D721Med (cell line): ENCODE results near the gene FMR1.

Experiments
- DNase-seq: peaks from one replicate; pipeline ENCODE4 v3.0.0; 2011; ENCODE audit warnings: low spot score; ENCODE audit not compliant: insufficient read length
- FAIRE-seq: peaks from 2 replicates; lab custom pipeline; 2011; peaks lifted over from hg19 to GRCh38; lab: Jason Lieb, UNC
- TF ChIP-seq, protein P1 (sequence below): IDR thresholded peaks from 2 replicates; pipeline ENCODE4 v1.5.1; 2012; ENCODE audit warnings: mild to moderate bottlenecking, control low read depth; ENCODE audit not compliant: insufficient read depth; ENCODE audit errors: missing control alignments

The FMR1 gene

DNA sequence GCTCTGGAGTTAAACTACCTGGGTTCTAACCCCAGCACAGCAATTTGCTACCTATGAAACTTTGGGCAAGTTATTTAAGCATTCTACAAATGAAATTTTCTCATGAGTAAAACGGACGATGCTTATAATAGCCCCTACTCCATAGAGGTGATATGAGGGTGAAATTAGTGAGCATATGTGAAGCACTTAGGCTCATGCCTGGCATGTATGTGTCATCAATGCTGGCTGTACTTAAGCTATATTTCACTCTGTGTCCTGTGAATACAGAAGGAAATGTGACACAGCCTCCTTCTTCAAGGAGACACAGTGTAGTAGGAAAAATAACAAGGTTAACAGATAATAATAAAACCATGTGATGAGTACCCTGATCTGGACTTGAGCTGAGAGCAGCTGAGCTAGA lies 49.0 kb downstream of the FMR1 start:
- TF ChIP-seq, protein P1, sequence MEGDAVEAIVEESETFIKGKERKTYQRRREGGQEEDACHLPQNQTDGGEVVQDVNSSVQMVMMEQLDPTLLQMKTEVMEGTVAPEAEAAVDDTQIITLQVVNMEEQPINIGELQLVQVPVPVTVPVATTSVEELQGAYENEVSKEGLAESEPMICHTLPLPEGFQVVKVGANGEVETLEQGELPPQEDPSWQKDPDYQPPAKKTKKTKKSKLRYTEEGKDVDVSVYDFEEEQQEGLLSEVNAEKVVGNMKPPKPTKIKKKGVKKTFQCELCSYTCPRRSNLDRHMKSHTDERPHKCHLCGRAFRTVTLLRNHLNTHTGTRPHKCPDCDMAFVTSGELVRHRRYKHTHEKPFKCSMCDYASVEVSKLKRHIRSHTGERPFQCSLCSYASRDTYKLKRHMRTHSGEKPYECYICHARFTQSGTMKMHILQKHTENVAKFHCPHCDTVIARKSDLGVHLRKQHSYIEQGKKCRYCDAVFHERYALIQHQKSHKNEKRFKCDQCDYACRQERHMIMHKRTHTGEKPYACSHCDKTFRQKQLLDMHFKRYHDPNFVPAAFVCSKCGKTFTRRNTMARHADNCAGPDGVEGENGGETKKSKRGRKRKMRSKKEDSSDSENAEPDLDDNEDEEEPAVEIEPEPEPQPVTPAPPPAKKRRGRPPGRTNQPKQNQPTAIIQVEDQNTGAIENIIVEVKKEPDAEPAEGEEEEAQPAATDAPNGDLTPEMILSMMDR = no peak
- no peak for FAIRE-seq

DNA sequence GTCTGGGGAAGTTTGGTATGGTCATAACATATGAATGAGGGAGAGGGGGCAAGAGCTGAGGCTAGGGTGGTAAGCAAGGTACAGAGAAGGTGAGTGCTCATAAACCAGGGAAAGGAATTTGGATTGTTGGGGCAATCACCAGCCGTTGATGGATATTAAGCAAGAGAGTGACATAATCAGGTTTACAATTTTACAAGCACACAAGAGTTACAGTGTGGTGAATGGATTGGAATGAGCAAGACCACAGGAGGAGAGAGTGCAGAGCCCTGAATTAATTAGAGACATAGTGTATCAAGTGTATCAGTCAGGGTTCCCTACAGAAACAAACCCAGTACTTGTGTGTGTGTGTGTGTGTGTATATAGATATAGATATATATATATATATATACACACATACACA lies 50.8 kb downstream of the FMR1 start:
- TF ChIP-seq, protein P1 = no peak
- no peak for DNase-seq
- no peak for FAIRE-seq

More for the DNA sequence above, 49.0 kb downstream of the FMR1 start:
- DNase-seq = no peak

DNA sequence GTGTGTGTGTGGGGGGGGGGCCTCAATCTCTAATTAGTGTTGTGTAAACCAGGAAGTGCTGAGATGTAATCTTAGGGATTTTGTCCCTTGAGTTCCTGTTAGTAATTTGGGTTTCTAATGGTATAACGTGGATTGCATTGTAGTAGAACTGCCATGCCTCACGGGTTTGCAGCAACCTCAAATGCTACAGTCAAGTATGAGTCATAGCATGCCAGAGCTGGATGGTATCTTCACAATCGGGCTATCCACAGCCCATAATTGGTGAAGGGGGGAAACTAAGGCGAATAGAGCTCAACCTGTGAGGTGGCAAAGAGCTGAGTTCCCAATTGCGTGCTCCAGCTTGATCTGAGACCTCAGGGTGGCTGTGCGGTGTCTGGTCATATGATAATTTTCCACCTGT lies 67.2 kb downstream of the FMR1 start:
- TF ChIP-seq, protein P1 = no peak
- no peak for DNase-seq
- no peak for FAIRE-seq

DNA sequence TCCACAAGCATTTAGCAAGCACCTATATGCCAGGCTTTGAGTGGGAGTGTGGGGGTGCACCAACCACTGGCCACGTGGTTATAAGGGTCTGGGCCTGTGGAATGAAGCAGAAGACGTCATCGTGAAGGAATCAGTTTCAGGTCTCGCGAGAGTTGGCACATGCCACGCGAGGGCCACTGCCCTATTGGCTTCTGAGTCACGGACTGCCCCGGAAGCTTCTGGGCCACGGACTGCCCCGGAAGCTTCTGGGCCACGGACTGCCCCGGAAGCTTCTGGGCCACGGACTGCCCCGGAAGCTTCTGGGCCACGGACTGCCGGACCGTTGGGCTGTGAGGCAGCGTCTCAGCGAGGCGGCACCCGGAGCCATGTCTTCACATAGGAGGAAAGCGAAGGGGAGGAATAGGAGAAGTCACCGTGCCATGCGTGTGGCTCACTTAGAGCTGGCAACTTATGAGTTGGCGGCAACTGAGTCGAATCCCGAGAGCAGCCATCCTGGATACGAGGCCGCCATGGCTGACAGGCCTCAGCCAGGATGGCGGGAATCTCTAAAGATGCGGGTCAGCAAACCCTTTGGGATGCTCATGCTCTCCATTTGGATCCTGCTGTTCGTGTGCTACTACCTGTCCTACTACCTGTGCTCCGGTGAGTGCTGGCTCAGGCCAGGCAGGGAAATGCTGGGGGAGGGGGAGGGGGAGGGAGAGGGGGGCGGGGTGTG lies 69.5 kb downstream of the FMR1 start, which contains the start of gene FMR1NB:
TSS of gene FMR1NB (plus strand) at position 300 of the 715 bp plus-strand sequence. CDS start at position 366, 66 bp downstream.
- no peak for FAIRE-seq
- TF ChIP-seq, protein P1 = no peak
- DNase-seq = no peak
